NCI-H526 (cell line): ENCODE data around the gene ZSWIM6.

Experiments used
- DNase-seq, 2 experiments: peaks; one replicate each; lab custom pipeline; 2025; lab: John Stamatoyannopoulos, UW

ZSWIM6 gene

GRCh38 chr5:61486476-61486875 is 154.4 kb downstream of the ZSWIM6 start:
- no peak for DNase-seq

- DNase-seq, result no peak
Measured at GRCh38 chr5:61489574-61489973, 157.5 kb downstream of the ZSWIM6 start.

GRCh38 chr5:61491861-61492260 is 159.8 kb downstream of the ZSWIM6 start:
- no peak for DNase-seq

- DNase-seq, result peak in 1 of 2 experiments; percentile 55
Measured at GRCh38 chr5:61493973-61494372, 161.9 kb downstream of the ZSWIM6 start.

DNA sequence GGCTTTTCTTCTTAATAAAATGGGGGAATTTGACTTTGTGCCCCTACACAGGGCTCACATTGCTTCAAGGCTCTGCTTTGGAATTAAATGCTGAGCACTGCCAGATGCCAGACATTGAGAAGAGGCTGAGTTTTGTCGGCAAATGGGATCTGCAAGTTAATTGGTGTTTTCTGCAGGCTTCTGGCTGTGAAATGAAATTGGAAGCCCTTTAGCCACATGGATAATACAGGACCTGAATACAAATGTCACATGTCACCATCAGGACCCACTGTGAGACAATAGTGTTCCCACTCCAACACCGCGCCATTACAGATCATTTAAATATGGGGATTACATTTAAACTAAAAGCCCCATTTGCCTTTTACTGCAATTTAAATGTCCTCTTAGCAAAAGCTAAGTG is 164.4 kb downstream of the ZSWIM6 start:
- DNase-seq, result no peak

- no peak for DNase-seq
Measured at GRCh38 chr5:61496860-61497259, 164.8 kb downstream of the ZSWIM6 start.

DNA sequence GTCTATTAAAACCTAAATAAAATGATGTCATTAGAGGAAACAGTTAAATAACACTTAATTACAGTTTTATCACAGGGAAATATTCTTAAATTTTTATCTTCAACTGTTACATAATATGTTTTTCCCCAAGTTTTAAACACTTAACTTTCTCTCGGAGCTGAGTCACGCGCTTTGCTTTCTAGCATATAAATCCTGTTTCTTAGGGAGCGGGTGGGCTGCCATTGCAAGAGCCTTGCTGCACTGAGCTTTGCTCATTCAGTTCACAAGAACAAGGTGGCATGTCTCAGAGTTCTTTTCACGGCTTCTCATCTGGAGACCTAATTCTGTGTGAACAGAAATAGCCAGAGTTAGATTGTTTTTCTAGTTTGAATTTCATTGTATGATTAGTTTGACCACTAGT is 166.1 kb downstream of the ZSWIM6 start:
- no peak for DNase-seq

DNA sequence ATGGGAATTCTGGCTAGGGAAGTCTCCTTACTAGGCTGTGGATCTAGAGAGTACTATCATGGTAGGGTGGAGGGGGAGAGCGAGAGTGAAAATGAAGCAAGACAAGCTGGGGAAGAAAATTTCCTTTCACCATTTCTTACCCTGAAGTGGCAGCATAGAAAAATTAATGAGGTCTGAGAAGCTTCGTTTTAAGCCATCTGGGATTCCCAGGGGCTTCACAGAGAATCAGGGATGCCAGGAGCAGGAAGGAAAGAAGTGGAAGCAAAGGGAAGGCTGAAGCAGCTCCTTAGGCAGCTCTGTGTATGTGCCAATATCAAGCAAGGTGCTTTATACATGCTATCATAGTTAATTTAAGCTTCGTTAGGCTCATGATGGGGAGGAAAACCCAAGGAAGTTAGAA is 169.9 kb downstream of the ZSWIM6 start:
- no peak for DNase-seq

GRCh38 chr5:61504143-61504770 is 172.2 kb downstream of the ZSWIM6 start:
- no peak for DNase-seq

DNA sequence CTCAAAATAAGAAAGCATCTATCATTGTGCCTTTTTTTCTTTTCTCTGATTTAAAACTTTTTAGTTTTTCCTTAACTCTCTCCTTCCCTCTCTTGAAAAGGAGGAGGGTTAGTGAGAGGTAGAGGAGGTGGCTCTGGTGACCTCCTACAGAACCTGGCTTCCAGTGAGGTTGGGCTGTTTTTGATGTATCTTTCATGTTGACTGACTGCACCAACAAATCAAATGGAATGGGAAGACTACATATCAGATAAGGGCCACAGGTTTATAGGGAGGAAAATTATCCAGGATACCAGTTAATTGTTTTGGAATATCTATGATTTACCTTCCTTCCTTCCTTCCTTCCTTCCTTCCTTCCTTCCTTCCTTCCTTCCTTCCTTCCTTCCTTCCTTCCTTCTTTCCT is 173.2 kb downstream of the ZSWIM6 start:
- DNase-seq, result no peak

GRCh38 chr5:61507232-61507631 is 175.2 kb downstream of the ZSWIM6 start:
- DNase-seq, result no peak

- DNase-seq, result no peak
Measured at GRCh38 chr5:61516946-61517345, 184.9 kb downstream of the ZSWIM6 start.

GRCh38 chr5:61519728-61520277 is 187.7 kb downstream of the ZSWIM6 start:
- no peak for DNase-seq

- no peak for DNase-seq
Measured at GRCh38 chr5:61523073-61523472, 191.0 kb downstream of the ZSWIM6 start.

GRCh38 chr5:61523997-61524396 is 191.9 kb downstream of the ZSWIM6 start:
- no peak for DNase-seq

DNA sequence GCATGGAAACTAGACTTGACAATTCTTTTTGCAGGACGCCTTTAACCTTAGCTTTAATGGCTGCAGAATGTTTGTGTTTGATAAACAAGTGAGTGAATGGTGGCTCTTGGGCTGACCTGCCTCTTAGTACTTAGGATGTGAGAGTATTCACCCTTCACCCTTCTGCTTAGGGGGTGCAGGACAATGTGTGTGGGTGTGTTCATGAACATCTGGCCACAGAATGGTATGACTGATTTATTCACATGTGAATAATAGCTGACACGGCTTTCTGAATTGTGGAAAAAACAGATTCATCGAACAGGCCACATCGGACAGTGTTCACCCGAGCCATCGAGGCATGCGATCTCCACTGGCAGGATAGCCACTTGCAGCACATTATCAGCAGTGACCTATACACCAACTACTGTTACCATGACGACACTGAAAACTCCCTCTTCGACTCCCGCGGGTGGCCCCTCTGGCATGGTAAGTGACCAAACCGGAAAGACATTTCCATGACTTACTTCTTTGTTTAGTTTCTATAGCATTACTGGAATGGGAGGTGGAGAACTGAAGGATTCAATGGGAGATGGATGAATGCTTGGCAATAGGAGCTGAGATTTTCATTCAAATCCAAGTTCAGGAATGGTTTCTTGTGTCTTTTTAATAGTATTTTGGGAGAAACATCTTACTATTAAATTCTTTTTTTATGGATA is 193.6 kb downstream of the ZSWIM6 start:
- DNase-seq, result no peak

DNA sequence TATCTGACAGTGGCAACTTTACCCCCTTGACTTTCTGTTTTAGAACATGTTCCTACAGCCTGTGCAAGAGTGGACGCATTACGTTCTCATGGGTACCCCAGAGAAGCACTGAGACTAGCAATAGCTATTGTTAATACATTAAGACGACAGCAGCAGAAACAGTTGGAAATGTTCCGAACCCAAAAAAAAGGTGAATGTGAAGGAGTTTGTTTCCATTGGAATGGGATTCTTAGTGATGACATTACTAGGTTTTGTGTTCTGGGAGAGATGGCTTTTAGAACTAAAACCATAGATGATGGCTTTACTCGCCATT is 194.1 kb downstream of the ZSWIM6 start:
- no peak for DNase-seq

- no peak for DNase-seq
Measured at GRCh38 chr5:61532983-61533382, 200.9 kb downstream of the ZSWIM6 start.

GRCh38 chr5:61534481-61535267 is 202.6 kb downstream of the ZSWIM6 start:
- DNase-seq, result no peak

DNA sequence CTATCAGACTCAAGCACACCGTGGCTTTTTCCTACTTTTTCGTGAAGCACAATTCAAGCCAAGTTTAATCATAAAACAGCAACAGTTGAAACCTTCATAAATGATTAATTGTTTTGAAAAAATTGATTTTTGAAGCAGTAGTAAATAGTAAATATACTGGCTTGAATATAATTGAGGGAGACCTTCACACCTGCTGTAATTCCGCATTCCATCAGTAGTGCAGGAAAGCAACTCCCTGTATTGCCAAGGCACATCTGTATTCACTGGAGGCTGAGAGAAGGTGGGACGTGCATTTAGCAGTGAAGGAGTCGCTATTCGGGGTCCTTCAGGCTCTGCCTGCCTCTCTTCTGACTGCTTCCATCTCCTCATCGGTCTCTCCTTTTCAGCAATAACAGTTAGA is 203.8 kb downstream of the ZSWIM6 start:
- no peak for DNase-seq

- no peak for DNase-seq
Measured at GRCh38 chr5:61536922-61537321, 204.9 kb downstream of the ZSWIM6 start.

- DNase-seq, result no peak
Measured at GRCh38 chr5:61538722-61539501, 206.9 kb downstream of the ZSWIM6 start.
